HCT116 (cell line): ENCODE measurements around the gene SIVA1. TPM values are rescaled to one million over a fixed set of nuclear protein-coding genes. Genes with fewer than 3 reads are reported as not detected.
A peak's percentile ranks its signal among the peaks of the same experiment; 100 is the strongest.

ENCODE experiments used
- ATAC-seq: fragments of 200-7000 bp; cut with Tn5 transposase; 2 replicates; pipeline ENCODE4 v1.9.1; 2020; ENCODE audit warnings: mild to moderate bottlenecking, moderate library complexity
- BruUV-seq: library from RNA; stranded (reverse); fragments of 400-500 nt; replicated peaks from 2 replicates; lab custom pipeline; 2021; lab: Mats Ljungman, UMichigan
- CTCF ChIA-PET: fragments of 300-600 bp; sonication (Branson Sonifier 250); formaldehyde crosslinking; loops from one replicate; lab custom pipeline; 2021; ENCODE audit warnings: antibody characterized with exemption; lab: Charles Lee
- POLR2A ChIA-PET: fragments of 300-600, 350-600 bp; sonication (Branson Sonifier 250); formaldehyde crosslinking; loops from one replicate; lab custom pipeline; 2021; ENCODE audit warnings: antibody characterized with exemption; lab: Charles Lee
- RAD21 ChIA-PET, 2 experiments: fragments of 300-600 bp; sonication (Branson Sonifier 250); formaldehyde crosslinking; loops; one replicate each; lab custom pipeline; 2023; ENCODE audit warnings: low total read pairs in 2 of 2; ENCODE audit not compliant: uncharacterized antibody in 2 of 2, unreplicated experiment in 2 of 2, low non-redundant PET in 1 of 2; lab: Charles Lee
- DNase-seq: peaks from one replicate; pipeline ENCODE4 v3.0.0-alpha.2; 2010; ENCODE audit warnings: low read depth, low spot score
- H2AFZ ChIP-seq: fragments of 200-600 bp; shearing (Covaris generic), sonication (generic); 2 replicates; pipeline ENCODE4 v1.6.1; 2017; ENCODE audit warnings: low read depth, mixed run types, mixed read lengths, antibody characterized with exemption, low read length; ENCODE audit not compliant: poor library complexity, severe bottlenecking
- H3K27ac ChIP-seq: 2 replicates; pipeline ENCODE4 v1.5.1; 2012; ENCODE audit warnings: low read depth, low read length
- H3K27me3 ChIP-seq: fragments of 200-600 bp; sonication (generic); 2 replicates; pipeline ENCODE4 v1.6.1; 2016; ENCODE audit warnings: mixed run types, low read length, mixed read lengths; ENCODE audit not compliant: insufficient read depth
- H3K36me3 ChIP-seq, 2 experiments: fragments of 200-500 bp in 1 of 2; fragments of 200-600 bp in 1 of 2; sonication (Bioruptor generic) in 1 of 2; sonication (generic) in 1 of 2; 2 replicates each; pipeline versions ENCODE4 v1.5.1 to v1.6.1; 2014 to 2016; ENCODE audit warnings: low read length in 2 of 2, inconsistent platforms in 1 of 2, mixed read lengths in 1 of 2, mixed run types in 1 of 2; ENCODE audit not compliant: insufficient read depth in 2 of 2, control insufficient read depth in 1 of 2
- H3K4me1 ChIP-seq, 2 experiments: fragments of 200-600 bp in 1 of 2; sonication (generic) in 1 of 2; 2 replicates each; pipeline versions ENCODE4 v1.5.1 to v1.6.1; 2012 to 2017; ENCODE audit warnings: low read length in 2 of 2, inconsistent platforms in 1 of 2, mild to moderate bottlenecking in 1 of 2, mixed read lengths in 1 of 2, mixed run types in 1 of 2, moderate library complexity in 1 of 2; ENCODE audit not compliant: insufficient read depth in 2 of 2, control insufficient read depth in 1 of 2
- H3K4me2 ChIP-seq: fragments of 200-600 bp; sonication (generic); 2 replicates; pipeline ENCODE4 v1.6.1; 2017; ENCODE audit warnings: mixed run types, low read length, mixed read lengths
- H3K4me3 ChIP-seq, 2 experiments: fragments of 200-600 bp in 1 of 2; sonication (generic) in 1 of 2; replicated peaks in 1 of 2; 2 replicates each; pipeline ENCODE4 v1.5.1; 2011 to 2016; ENCODE audit warnings: low read length in 2 of 2, control low read depth in 1 of 2, low read depth in 1 of 2, mild to moderate bottlenecking in 1 of 2, mixed read lengths in 1 of 2, mixed run types in 1 of 2
- H3K79me2 ChIP-seq: fragments of 200-600 bp; sonication (generic); 2 replicates; pipeline ENCODE4 v1.6.1; 2017; ENCODE audit warnings: mild to moderate bottlenecking, mixed run types, low read length, moderate library complexity, mixed read lengths; ENCODE audit not compliant: insufficient read depth
- H3K9ac ChIP-seq: fragments of 200-600 bp; sonication (generic); 2 replicates; pipeline ENCODE4 v1.6.1; 2016; ENCODE audit warnings: low read length, mixed read lengths
- H3K9me2 ChIP-seq: fragments of 200-600 bp; sonication (generic), shearing (Covaris generic); 2 replicates; pipeline ENCODE4 v1.6.1; 2017; ENCODE audit warnings: mixed run types, mild to moderate bottlenecking, moderate library complexity; ENCODE audit not compliant: insufficient read depth
- H3K9me3 ChIP-seq, 2 experiments: fragments of 200-500 bp in 1 of 2; fragments of 200-600 bp in 1 of 2; sonication (Bioruptor generic) in 1 of 2; sonication (generic) in 1 of 2; 2 replicates each; pipeline ENCODE4 v1.6.1; 2014 to 2017; ENCODE audit warnings: low read length in 2 of 2, mixed read lengths in 2 of 2, inconsistent platforms in 1 of 2, low read depth in 1 of 2, mild to moderate bottlenecking in 1 of 2, mixed run types in 1 of 2, moderate library complexity in 1 of 2; ENCODE audit not compliant: control insufficient read depth in 1 of 2, insufficient read depth in 1 of 2
- H4K20me1 ChIP-seq: fragments of 200-600 bp; sonication (generic), shearing (Covaris generic); 2 replicates; pipeline ENCODE4 v1.6.1; 2017; ENCODE audit warnings: mixed run types, mild to moderate bottlenecking, moderate library complexity; ENCODE audit not compliant: insufficient read depth
- ATF3 ChIP-seq: IDR thresholded peaks from 2 replicates; pipeline ENCODE4 v1.6.1; 2012
- CEBPB ChIP-seq: IDR thresholded peaks from 2 replicates; pipeline ENCODE4 v1.6.1; 2012; ENCODE audit warnings: low read depth
- CTCF ChIP-seq, 3 experiments: fragments of 200-600 bp in 1 of 3; sonication (generic) in 1 of 3; IDR thresholded peaks in 2 of 3; conservative IDR thresholded peaks in 1 of 3; 2 replicates each; pipeline ENCODE4 v1.5.1; 2012 to 2017; ENCODE audit warnings: low read depth in 2 of 3, low read length in 2 of 3, antibody characterized with exemption in 1 of 3, borderline replicate concordance in 1 of 3, control low read depth in 1 of 3, mild to moderate bottlenecking in 1 of 3, mixed read lengths in 1 of 3, mixed run types in 1 of 3, moderate library complexity in 1 of 3; ENCODE audit not compliant: insufficient read depth in 1 of 3
- EZH2phosphoT487 ChIP-seq: fragments of 200-600 bp; IDR thresholded peaks from 2 replicates; pipeline ENCODE4 v1.6.1; 2018; ENCODE audit warnings: antibody characterized with exemption, borderline replicate concordance
- FOSL1 ChIP-seq: IDR thresholded peaks from 2 replicates; pipeline ENCODE4 v1.6.1; 2012; ENCODE audit warnings: low read depth
- POLR2A ChIP-seq: IDR thresholded peaks from 2 replicates; pipeline ENCODE4 v1.7.0; 2011; ENCODE audit warnings: borderline replicate concordance; ENCODE audit not compliant: insufficient read depth, insufficient read length; ENCODE audit errors: extremely low read depth
- POLR2AphosphoS5 ChIP-seq: IDR thresholded peaks from 2 replicates; pipeline ENCODE4 v1.6.1; 2011; ENCODE audit warnings: mild to moderate bottlenecking, low read depth, low read length, moderate library complexity
- REST ChIP-seq: IDR thresholded peaks from 2 replicates; pipeline ENCODE4 v1.6.1; 2012; ENCODE audit warnings: low read depth
- SIN3A ChIP-seq: IDR thresholded peaks from 2 replicates; pipeline ENCODE4 v1.6.1; 2012; ENCODE audit warnings: low read depth
- TCF7L2 ChIP-seq: IDR thresholded peaks from 2 replicates; pipeline ENCODE4 v1.7.0; 2011; ENCODE audit warnings: borderline replicate concordance, inconsistent platforms; ENCODE audit not compliant: insufficient read depth, insufficient read length; ENCODE audit errors: extremely low read depth
- YY1 ChIP-seq: IDR thresholded peaks from 2 replicates; pipeline ENCODE4 v1.6.1; 2011; ENCODE audit warnings: low read length, low read depth, moderate library complexity, mild to moderate bottlenecking; ENCODE audit not compliant: insufficient replicate concordance; ENCODE audit errors: extremely low read depth
- ZNF274 ChIP-seq: fragments of 200-500 bp; sonication (Bioruptor generic); IDR thresholded peaks from 2 replicates; pipeline ENCODE4 v1.6.1; 2014; ENCODE audit warnings: mild to moderate bottlenecking, low read depth, low read length, inconsistent platforms
- intact Hi-C: fragments of 100-400 bp; cut with micrococcal nuclease; formaldehyde crosslinking; loops from 2 replicates; pipeline ENCODE4 v1.10.0; 2022
- total RNA-seq: library from RNA; stranded (reverse); gene quantifications from one replicate; pipeline ENCODE4 v1.2.1, GENCODE V29; 2021; ENCODE audit not compliant: unreplicated experiment

SIVA1 gene
- total RNA-seq, 1 experiment from 2014 or later: 141 TPM

- RAD21 ChIA-PET: no interaction called here
- ATAC-seq (peak; percentile 43; the same call in 1 of the 2 replicates), DNase-seq (no peak)
- BruUV-seq: no TSS peak
- TF ChIP-seq POLR2A: no peak
- Histone ChIP-seq H3K4me2 (no peak overlapping the region), H3K36me3 (peaks cover 2 to 15% of the 10 kb centered on the region in 2 experiments; a peak in 2 of 4 replicates), H3K9ac (no peak overlapping the region), H2AFZ (no peak overlapping the region), H3K27ac (no peak overlapping the region), H3K79me2 (no peaks in the 10 kb centered on the region; the same call in 1 of the 2 replicates), H3K4me1 (no peaks in the 10 kb centered on the region), H3K9me2 (no peaks in the 10 kb centered on the region), H3K27me3 (no peaks in the 10 kb centered on the region), H3K4me3 (no peak overlapping the region), H3K9me3 (no peaks in the 10 kb centered on the region), H4K20me1 (no peaks in the 10 kb centered on the region)
- POLR2A ChIA-PET: no interaction called here
- CTCF ChIA-PET: no interaction called here
- intact Hi-C loops: no loop called here
Measured at GRCh38 chr14:104778694-104779331, 25.9 kb downstream of the SIVA1 start.

- peaks cover 2 to 9% of the 10 kb centered on the region in 2 experiments; a peak in 2 of 4 replicates for H3K36me3 ChIP-seq
- no TSS peak for BruUV-seq
- CTCF ChIA-PET: no interaction called here
- TF ChIP-seq ZNF274 (no peak), CTCF (IDR thresholded peaks at IDR 0.05 in 2 of 3, conservative IDR thresholded peaks at IDR 0.05 in 1 of 3; ENCODE audit: borderline replicate concordance in 1 of 3, insufficient read depth in 1 of 3, low read depth in 2 of 3, low read length in 2 of 3) (no peak), EZH2phosphoT487 (no peak), YY1 (no peak), POLR2A (no peak), CEBPB (no peak), FOSL1 (no peak), SIN3A (no peak), REST (no peak), ATF3 (no peak), TCF7L2 (no peak), POLR2AphosphoS5 (no peak)
Measured at GRCh38 chr14:104779776-104780512, 27.0 kb downstream of the SIVA1 start.

More at GRCh38 chr14:104779776-104780512, 27.0 kb downstream of the SIVA1 start:
- Histone ChIP-seq H3K9me2 (no peaks in the 10 kb centered on the region), H3K4me1 (no peaks in the 10 kb centered on the region), H3K27ac (no peak overlapping the region), H3K4me3 (no peak overlapping the region), H3K79me2 (peaks cover 7% of the 10 kb centered on the region; the same call in 1 of the 2 replicates), H4K20me1 (no peaks in the 10 kb centered on the region), H3K27me3 (no peaks in the 10 kb centered on the region), H3K9ac (no peak overlapping the region), H3K9me3 (no peaks in the 10 kb centered on the region), H2AFZ (no peak overlapping the region), H3K4me2 (no peak overlapping the region)
- intact Hi-C loops: no loop called here
- no peak for DNase-seq
- no peak for ATAC-seq
- POLR2A ChIA-PET: no interaction called here
- RAD21 ChIA-PET: no interaction called here
